ENCODE measurements around the gene DIDO1.

The DIDO1 gene

DNA sequence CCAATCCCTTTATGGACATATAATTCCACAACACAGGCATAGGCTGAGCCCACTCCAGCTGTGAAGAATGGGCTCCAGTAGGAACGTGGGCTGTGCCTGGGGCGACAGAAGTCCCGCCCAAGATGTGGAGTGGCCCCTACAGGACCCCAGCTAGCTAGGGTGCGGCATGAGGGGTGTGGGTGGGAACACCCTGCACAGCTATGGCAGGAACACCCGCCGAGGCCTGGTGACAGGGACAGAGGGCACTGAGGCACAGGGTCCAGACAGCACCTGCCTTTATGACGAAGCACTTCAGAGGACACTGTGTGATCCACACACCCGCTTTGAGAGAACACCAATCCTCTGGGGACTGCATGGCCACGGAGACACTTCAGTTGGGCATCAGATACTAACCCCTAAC, 36.4 kb downstream of the DIDO1 start:
- no peak for DNase-seq

DNA sequence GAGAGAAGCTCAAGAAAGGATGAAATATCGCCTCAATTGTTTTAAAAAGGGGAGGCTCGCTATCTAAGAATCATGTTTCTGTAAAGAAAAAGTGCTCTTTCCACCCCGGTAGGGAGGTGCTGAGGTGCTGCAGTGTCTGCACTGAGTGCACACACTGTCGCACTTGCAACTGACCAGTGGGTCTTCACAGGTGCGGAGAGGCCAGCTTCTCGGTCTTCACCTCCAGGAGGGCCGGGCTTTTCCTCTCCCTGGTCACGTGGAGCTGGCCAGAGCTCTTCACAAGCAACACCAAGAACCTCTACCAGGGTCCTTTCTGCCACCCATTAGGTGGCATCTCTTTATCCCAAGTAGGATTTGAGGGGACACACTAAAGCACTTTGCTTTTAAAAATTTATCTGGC, 36.9 kb downstream of the DIDO1 start:
- no peak for DNase-seq

DNA sequence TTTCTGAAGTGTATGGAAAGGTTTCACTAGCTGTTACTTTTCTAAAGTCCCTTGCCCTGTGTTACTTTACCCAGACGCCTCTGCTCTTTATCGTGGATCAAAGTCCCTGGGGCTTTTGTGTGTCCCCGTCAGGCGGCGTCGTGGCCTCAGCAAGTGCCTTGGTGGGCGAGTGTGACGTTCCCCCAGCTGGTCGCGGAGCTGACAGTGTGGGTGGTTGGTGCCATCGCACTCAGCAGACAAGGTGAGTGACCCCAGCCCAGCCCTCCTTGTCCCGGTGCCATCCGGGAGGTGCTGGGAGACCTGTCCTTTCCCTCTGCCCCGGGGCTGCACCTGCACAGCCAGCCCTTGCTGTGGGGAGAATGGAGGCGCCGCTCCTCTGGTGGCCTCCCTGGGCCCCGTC, 37.4 kb downstream of the DIDO1 start:
- DNase-seq: no peak

DNA sequence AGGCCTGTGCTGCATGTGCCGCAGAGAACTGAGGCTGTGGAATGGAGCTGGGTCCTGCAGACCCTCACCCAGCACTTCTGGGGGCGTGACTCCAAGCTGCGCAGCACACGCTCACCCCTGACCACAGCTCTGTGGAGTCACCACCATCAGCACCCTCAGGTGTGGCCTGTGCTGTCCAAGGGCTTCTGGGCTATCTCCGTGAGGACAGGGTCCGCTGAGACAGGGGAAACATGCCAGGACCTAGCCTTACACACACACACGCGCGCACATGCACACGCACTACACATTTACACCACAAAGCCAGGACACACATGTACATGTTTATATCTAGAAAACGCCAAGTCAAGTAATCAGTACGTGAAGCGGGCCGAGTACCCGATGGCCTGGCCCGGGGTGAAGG, 37.9 kb downstream of the DIDO1 start:
- DNase-seq: no peak

DNA sequence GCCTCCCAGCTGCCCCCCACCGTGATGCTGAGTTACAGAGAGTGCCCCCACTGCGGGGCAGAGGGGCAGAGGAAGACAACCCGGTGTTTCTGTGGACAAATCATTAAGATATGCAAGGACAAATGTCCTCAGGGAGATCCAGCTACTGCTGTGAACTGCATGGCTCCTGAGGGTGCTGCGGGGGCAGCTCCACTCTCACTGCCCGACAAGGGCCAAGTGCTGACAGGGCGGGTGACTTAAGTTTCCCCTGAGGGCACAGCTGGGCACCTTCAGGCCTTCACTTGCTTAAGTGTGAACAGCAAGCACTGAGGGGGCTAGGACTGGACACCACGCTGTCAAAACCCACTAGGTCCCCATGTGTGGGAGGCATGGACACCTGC, 38.5 kb downstream of the DIDO1 start:
- DNase-seq: no peak

DNA sequence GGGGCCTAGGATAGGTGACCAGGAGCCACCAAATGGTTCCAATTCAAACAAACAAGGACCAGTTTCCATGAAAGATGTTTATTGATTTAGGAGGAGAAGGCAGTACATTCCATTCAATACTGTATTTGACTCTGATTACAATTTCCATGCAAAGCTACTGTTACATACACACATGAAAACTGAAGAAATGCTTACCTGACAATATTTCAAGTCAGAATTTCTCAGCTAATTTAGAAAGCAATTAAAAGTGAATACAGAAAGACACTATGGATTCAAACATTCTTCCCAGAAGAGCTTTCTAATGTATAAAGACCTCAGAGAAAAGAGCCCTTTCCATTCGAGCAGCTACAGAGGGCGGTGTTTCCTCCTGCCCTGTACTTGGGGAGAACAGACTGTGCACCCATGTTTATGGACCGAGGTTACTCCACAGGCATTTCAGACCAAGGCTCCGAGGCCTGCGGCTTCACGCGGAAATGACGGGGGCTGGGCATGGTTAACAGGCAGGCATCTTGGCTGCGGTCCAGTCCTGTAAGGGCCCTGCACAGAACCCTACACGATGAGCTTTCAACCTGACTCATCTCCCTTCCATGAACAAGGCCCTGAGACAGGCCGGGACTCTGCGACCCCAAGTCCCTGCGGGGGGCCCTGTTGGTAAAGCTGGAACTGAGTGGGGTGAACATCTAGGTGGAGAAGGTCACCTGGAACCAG, 39.0 kb downstream of the DIDO1 start:
- DNase-seq: peak; percentile 88

DNA sequence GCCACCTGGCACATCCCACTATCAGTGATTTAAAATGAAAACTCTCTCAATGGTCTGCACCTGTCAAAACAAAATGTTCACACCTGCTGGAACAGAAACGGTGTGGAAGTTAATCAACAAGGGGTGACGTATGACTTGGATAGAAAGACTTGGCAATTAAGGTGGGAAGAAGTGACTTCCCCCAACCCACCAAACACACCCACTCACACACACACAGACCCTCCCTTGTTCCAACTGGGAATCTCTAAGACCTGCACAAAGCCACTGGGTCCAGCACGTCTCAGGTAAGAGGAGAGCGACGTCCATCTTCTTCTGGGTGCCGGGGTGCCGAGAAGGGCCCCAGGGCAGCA, 39.6 kb downstream of the DIDO1 start:
- DNase-seq: peak; percentile 50

DNA sequence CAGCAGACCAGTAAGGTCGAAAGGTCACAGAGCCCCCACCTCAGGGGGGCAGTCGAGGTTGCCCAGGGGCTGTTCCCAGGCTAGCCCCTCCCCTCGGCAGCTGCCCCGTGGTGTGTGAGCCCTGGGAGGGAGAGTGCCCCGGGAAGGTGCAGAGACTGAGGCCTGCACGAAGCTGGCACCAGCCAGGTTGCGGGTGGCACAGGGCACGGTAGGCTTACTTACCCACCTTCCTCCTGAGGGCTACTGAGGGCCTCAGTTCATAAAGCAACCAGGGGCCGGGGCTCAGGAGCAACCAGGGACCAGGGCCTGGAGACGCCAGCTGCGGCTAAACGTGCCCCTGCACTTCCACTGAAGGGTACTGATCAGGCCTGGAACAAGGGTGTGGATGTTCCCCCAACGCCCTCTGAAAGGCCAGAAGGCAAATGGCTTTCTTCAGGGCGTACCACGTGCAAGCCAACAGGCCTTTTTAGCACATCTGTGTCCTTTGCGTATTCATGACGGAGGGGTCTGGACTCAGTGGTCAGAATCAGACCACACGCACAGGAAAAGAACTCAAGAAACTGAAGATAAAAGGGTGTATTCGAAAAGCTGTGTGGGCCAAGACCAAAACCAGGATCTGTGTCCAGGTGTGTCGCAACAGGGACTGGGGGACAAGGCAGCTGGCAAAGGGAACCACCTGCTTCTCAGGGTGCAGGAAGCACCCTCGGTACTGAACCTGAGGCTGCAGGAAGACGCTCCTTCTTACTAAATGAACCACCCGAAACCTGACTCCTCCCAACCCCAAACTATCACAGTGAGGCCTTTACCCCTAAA, 40.2 kb downstream of the DIDO1 start:
- no peak for DNase-seq

DNA sequence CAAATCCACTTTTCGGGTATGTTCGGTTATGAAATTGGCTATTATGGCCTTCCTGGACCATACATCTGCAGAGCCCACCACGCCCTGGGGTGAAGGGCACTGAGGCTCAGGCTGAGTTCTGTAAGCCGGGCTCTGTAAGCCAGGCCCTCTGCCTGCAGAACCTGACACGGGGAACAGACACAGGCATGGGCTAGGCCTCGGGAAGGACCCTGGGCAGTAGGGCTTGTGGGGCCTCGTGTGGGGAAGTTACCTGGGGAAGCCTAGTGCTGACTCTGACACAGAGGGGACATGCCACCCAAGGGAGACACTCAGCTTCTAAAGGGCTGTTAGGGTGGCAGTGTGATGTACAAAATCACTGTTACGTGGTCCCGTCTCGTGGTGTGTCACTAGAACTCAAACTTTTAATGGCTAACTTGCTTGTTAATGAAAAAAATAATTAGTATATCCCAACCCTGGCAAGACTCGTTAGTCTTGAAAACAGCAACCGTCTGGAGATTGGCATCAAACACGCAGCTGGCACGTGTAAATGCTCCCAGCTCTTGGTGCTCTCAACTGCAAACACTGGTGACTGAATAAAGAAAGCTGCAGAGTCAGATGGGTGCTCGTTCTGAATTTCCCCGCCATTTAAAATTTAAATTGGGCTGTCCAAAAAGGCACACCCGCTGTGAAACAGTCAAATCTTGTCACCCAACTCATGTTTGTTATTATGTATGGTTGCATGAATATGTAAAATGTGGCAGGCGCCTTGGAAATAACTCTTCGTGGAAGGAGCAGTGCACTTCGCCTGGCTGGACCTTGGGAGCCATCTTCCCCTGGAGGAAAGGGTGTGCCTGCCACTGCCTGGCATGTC, 41.0 kb downstream of the DIDO1 start:
- DNase-seq: no peak

DNA sequence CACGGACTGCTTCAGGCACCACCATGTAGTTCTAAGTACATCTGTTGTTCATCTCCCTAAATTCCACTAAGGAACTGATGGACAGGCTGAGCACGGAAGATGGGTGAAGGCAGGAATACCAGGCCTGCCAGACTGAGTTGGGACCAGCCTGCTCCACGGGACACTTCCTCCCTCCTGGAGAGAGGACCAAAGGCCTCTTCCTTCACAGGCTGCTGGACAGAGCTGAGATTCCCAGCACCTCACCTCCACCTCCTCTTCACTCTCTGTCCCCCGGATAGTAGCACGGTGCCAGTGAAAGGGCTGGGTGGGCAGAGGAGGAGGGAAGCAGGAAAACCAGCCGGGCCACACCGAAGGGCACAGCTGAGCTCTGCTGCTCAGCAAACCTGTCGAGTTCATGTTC, 41.7 kb downstream of the DIDO1 start:
- DNase-seq: no peak

DNA sequence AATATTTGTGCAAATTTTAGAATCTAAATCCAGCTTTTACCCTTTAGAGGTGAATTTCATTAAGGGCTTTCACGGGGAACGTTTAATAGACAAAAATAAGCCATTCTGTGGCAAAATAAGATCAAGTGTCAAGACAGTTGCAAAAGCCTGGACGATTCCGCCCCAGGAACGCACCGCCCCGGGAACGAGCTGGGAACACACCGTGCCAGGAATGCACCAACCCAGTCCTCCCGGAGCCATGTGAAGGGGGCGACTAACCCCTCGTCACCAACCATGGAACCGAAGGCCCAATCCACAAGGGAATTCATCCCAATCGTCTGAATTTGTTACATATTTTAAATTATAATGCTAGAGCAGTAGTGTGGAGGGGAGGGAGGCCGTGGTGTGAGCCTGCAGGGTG, 43.9 kb downstream of the DIDO1 start:
- no peak for DNase-seq

DNA sequence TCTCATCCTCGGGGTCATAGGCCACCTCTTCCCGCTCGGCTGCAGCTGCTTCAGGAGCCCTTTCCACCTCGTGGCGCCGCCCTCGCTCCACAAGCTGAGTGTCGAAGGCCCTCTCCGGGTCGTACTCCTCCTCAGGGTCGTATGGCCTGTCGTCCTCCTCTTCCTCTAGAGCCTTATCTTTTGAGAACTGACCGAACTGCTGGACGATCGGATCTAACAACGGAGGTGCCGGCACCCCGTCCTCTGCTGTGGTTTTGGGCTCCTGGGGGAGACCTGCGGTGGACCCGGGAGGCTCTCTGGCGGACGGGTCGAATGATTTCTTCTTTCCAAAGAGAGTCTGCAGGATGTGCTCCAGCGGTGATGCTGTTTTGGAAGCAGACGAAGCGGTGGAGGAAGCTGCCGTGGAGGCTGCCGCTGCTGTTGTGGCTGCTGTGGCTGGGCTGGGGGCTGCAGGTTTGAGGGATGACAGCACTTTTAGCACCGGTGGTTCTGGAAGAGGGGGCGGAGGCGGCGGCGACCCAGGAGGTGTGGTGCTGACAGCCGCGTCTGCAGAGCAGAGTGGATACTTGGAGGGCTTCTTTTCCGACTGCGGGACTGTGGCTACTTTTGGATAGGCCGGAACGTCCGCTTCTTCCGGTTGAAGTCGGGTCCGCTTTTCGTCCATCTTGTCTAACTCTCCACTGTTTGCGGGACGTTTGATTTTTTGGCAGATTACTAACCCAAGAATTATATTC, 44.5 kb downstream of the DIDO1 start:
- DNase-seq: no peak

DNA sequence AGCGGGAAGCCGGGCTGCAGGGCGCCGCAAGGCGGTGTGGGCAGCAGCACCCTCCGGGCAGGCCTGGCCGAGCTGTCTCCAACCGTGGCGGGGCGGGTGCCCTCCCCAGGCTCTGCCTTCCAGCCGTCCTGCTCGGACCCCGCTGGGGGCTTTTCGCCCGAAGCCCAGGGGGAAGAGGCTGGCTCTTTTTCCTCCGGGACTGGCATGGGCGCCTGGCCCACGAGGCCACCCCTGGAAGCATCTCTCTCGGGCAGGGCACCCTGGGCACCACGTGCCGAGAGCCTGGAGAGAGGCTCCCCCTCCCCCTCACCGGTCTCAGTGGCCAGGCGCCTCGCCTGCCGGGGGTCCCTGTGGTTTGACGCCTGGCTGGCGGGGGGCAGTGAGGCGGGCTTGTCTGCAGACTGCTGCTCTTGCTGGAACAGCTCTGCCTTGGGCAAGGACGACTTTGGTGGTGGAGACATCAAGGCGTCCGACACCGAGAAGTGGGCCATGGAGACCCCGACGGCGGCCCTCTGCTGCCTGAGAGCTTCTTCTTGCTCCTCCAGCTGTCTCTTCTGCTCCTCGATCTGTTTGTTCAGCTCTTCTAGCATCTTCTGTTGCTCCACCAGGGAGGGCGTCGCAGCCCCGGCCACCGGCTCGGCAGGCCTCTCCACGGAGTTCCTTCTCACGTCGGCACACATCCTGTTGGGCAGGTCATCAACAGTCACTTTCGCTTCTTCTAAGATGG, 45.2 kb downstream of the DIDO1 start:
- DNase-seq: no peak

DNA sequence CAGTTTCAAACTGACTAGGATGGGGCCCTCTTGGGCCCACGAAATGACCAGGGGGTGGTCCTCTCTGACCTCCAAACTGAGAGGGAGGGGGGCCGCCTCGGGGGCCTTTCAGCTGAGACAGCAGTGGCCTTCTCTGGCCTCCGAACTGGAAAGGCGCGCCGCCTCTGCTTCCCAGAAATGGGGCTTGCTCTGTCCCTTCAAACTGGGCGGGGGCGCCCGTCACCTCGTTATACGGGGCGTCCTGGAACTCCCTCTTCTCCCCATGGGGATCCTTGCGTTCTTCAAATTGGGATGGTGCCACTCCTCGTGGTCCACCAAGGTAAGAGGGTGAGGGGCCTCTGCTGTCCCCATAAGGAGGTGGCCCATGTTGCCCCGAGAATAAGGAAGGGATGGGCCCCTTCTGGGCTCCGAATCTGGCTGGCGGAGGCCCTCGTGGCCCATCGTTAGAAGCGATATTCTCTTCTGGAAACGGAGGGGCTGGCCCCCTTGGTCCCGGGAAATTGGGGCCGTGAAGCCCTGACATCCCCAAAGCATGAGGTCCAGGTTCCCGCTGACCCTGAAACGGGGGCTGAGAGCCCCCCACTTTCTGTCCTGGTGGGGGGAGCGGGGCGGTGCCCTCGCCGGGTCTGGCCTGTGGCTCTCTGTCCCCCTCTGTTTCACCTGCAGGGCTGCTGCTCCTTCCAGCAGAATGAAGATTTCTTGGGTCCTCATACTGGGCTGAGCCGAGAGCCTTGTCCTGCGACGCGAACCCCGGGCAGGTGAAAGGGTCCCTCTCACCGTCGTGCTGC, 46.0 kb downstream of the DIDO1 start:
- DNase-seq: no peak

DNA sequence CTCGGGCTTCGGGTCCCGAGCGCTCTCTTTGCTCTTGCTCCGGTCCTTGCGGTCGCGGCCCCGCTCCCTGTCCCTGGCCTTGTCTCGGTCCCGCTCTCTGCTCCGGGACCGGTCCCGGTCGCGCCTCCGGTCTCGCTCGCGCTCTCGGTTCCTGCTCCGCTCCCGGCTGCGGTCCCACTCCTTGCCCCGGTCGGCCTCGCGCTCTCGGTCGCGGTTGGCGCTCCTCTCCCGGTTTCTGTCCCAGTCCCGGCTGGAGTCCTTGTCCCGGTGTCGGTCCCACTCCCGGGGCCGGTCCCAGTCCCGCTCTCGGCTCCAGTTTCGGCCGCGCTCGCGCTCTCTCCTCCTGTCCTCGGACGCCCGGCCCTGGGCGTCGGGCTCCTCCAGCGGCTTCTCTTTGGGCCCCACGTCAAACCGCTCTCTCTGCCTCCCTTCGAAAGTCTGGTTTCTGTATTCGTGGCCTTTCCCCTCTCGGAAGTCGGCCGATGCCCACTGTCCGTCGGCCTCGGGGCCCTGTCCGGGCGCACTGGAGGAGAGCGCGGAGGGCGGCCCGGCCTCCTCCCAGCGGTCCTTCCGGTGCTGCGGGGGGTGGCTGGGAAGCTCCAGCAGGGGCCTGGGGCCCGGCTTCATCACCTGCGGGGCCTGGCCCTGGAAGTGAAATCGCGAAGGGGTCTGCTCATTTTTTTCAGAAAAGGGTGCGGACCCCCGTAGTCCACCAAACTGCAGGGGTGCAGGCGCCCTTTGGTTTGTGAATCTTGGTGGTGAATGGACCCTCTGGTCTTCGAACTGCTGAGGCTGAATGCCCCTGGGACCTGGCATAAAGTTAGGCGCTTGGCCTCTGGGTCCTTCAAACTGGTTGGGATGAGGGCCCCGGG, 46.8 kb downstream of the DIDO1 start:
- DNase-seq: no peak

DNA sequence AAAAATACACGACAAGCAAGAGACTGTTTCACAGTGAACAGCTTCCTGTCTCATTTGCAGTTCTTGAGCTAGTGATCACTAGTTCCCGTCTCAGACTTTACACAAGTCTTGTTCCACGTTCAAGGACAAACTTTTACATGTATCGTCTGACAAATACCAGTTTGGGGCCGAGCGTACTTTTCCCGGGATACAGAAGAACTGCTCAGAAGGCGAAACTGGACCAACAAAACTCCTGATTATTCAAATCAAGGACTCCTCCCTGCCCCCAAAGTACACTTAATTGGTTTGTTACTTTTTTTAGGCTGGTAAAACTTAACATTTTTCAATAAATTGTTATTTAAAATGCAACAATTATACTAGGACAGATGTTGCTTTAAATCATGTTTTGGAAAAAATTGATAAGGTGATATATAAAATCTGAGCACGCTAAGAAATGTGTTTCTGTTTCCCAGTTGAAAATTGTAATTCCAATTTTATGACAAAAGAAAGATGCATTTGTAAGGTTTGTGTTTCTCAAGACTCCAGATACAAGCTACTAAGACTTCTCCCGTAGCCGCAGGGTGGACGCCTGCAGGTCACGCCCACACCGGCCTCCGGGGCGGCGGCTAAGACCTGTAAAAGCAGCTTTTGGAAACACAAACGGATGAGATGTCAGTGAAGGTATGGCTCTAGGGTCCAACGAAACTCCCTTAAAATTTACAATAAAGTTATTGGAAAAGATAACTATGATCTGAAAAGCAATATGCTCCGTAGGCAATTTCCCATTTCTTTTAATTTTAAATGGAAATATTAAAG, 47.9 kb downstream of the DIDO1 start:
- DNase-seq: no peak

DNA sequence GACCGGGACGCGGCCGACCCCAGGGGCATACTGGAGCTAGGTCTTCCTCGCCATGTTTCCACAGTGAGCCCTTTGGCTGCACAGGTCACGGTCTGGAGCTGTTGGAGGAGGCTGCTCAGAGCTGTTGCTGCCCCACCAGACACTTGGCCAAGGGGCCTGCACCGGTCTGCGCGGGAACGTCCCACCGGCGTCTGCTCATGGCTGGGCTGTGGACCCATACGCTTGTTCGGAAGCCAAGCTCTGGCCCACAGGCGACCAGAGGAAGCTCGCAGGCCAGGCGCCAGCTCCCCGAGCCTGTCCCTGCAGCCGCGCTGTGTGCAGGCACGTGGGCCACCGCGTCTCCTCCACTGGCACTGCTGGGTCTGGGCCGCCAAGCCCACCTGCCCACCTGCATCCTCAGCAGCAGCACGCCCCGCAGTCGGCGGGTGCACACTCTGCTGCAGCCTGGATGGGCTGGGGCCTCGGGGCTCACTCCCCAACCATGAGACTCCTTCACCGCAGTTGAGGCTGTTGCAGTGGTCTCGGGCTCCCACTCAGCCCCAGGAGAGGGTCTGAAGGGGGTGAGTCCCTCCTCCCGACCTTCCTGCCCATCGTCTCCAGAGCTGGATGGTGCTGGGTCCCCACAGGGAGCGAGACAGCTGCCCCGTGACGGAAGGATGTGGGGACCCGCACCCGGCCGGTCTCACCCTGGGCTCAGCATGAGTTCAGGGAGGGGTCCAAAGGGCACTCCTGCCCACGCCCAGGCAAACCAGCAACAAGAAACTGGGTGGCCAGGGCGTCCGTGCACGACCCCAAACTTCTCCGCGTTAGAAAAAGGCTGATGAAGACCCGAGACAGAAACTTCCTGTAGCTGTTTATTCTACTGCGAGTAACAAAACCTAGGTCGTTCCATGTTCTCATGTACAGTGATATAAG, 49.1 kb downstream of the DIDO1 start:
- DNase-seq: no peak

DNA sequence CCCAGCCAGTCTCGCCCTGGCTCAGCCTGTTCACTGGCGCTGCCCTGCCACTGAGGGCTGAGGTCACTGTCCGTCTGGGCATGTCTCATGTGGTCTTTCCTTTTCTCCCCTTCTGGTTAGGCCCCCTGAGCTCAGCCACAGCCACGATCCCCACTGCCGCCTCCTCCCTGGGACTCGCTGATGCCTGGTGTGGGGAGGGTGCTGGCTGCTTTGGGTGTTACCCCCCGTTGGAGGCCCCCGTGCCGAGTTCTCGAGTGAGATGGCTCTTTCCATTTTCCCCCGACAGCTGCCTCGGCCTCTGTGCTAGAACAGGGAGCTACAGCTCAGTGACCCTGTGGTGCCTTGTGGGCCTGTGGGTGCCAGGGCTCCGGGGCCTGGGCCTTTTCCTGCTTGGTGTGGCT, 49.8 kb downstream of the DIDO1 start:
- DNase-seq: no peak

Data from NCI-H2029 (cell line).